Measurements from ENCODE around the gene PCDHA1.

PCDHA1 gene

DNA sequence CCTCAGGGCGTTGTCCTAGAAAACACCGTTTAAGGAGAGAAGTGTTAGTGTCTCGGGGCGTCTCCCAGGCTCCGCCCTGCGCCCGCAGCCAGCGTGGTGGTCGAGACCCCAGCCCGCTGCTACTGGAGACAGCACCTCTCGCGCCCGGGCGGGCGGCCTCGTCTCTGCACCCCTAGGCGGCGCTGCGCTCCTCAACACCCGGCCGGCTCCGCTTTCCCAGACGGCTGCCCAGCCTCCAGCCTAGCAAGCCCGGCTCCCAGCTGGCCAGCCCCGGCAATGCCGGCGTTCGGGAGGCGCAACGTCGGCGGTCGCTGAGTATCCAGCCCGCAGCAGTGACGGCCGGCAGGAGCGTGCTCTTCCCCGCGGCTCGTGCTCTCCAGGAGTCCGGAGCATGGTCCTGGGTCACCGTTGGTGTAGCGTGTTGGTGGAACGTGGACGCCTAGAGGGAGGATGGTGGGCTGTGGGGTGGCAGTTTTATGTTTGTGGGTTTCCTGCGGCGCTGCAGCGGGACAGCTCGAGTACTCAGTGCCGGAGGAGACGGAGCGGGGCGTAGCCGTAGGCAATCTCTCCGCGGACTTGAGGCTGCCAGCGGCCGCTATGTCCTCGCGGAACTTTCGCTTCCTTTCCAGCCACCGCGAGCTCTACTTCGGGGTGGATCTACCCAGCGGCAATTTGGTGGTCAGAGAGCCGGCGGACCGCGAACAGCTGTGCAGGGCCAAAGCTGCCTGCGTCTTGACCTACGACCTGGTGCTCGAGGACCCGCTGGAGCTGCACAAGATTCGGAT lies 140.7 kb downstream of the PCDHA1 start:
- DNase-seq, result peak; percentile 24

DNA sequence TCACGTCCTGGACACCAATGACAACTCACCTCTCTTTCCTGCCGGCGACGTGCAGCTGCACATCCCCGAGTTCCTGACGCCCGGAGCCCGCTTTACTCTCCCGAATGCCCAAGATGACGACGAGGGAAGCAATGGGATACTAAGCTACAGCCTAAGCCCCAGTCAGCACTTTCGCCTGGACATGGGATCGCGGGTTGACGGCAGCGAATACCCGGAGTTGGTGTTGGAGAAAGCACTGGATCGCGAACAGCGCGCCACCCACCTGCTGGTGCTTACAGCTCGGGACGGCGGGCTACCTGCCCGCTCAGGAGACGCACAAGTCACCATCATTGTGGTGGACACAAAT lies 141.3 kb downstream of the PCDHA1 start:
- DNase-seq, result no peak

DNA sequence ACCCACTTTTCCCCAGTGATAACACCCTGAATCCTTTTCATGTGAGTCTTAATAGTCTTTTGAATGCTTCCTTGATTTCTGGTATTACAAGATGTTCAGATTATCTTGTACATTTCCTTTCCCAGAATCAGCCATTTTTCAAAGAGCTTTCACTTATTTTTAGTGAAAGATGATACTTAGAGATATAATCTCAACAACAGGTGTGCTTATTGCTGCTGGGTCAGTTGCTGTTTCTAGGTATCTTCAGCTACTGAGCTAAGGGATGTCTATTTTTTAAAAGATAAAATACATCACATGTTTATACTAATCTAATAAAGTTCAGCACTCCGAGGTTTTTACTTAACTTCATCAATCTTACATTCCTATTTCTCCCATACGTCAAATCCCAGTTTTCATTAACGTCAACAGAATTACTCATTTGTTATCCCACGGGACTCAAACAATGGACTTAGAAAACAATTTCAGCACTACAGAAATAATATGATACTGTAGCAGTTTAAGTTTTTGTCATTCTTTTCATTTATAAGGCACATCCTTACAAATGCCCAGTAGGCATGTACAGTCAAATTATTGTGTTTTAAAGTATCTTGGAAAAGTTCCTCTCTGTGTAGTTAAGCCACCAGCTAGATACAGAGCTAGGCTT lies 149.1 kb downstream of the PCDHA1 start:
- no peak for DNase-seq

DNA sequence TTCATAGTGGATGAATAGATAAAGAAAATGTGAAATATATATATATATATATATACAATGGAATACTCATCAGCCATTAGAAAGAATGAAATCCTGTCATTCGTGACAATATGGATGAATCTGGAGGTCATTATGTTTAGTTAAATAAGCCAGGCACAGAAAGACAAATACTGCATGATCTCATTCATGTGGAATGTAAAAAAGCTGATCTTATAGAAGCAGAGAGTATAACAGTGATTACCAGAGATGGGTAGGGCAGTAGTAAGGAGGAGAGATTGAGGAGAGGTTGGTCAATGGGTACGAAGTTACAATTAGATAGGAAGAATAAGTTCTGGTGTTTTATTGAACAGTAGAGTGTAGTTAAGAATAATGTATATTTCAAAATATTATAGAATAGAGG lies 160.6 kb downstream of the PCDHA1 start:
- DNase-seq, result no peak

DNA sequence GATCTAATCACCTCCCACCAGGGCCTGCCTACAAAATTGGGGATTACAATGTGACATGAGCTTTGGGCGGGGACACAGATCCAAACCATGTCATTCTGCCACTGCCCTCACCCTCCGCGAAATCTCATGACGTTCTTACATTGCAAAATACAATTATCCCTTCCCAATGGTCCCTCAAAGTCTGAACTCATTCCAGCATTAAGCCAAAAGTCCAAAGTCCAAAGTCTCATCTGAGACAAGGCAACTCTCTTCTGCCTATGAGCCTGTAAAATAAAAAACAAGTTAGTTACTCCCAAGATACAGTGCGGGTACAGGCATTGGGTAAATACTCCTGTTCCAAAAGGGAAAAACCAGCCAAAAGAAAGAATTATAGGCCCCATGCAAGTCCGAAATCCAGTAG lies 165.7 kb downstream of the PCDHA1 start:
- DNase-seq, result no peak

DNA sequence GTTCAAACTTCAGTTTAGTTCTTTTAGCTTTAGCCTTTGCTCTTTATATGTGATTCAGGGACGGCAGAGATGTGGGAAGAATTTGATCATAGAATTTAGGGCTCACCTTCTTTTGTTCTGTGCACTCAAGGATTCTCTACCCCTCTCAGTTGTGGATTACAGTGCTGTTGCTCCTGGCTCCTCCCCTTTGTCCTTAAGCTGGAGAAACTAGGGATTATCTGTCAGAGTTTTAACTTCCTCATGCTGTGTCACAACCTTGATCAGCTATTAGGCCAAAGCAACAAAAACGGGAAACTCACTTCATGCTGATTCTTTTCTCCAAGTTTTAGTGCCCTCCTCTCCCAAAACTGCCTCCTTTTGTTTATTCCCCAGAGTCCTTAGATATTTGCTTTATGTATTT lies 167.3 kb downstream of the PCDHA1 start:
- DNase-seq, result no peak

DNA sequence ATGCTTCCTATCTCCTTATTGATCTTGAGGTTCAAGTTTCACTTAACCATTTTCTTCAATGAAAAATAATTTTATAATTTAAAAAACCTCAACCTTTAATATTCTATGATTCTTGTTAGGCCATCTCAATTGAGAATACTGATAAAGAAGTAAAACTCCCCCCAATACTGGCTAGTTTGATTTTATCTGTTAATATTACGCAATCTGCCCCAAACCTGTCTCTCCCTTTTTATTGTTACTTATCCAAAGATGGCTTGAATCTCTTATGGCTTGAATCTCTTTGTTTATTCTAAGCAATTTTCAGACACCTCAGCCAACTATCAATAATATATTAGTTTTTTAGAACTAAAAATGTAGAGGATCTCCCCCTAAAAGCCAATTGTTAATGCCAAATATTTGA lies 176.2 kb downstream of the PCDHA1 start:
- DNase-seq, result no peak

DNA sequence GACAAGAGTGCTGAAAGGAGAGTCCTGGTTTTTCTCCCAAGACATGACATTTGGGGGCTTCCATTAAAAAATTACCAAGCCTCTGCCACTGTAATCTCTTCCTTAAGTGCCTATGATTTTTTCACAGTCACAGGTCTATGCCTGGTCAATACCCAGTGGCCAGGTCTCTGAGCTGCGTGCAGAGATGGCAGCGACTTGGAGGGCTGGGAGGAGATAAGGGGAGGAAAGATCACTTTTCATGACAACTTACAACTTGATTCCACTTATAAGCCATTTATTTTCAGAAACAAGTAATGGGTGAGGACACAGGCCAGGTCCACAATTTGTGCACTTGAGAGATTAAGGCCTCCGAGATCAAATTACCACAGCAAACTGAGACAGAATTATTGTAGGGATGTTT lies 178.4 kb downstream of the PCDHA1 start:
- DNase-seq, result no peak

DNA sequence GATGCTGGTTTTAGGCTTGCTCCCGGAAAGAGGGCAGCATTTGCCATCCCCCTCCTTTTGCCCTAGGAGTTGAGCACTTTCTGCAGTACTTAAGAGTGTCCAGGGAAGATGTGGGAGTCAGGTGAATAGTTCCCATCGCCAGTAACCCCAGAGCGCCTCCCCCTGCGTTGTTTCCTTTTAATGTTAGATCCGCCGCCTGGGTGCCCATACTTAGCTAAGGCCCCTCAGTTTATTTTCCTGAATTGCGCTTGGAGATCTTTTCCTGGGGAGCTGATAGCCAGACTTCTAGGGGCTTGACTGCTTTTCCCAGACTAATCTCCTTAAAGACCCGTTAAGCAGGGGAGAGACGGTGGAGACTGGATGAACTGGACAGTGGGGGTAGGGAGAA lies 180.0 kb downstream of the PCDHA1 start:
- DNase-seq, result no peak

DNA sequence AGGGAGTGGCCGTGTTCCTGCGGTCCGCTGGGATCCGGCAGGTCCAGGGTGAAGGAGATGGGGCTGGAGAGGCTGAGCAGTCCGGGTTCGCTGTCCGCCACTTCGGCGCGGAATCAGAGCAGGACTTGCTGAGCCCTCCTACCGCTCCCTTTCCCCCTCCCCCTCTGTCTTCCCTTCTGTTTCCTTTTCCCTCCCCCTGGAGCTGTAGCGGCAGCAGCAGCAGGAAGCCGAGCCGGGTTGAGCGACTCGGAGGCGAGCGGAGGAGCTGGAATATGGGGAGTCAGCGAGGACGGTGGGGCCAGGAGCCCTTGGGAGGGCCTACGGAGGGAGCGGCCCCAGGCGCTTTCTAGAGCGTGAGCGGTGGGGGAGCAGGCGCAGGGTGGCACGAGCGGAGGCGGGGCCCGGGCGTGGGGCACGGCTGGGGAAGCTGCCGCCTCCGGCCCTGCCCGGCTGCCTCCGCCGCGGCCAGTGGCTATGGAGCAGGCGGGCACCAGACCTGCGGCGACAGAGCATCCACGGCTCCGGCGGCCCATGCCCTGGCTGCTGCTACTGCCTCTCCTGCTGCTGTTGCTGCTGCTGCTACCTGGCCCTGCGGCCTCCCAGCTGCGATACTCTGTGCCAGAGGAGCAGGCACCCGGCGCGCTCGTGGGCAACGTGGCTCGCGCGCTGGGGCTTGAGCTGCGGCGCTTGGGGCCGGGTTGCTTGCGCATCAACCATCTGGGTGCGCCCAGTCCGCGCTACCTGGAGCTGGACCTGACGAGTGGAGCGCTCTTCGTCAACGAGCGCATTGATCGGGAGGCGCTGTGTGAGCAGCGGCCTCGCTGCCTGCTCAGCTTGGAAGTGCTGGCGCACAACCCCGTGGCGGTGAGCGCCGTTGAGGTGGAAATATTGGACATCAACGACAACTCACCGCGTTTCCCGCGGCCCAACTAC lies 180.6 kb downstream of the PCDHA1 start, which contains the start of gene PCDHAC2:
PCDHAC2 (plus strand) TSS at position 184 of the 933 bp plus-strand sequence; CDS start at position 475, 291 bp downstream.
- no peak for DNase-seq

DNA sequence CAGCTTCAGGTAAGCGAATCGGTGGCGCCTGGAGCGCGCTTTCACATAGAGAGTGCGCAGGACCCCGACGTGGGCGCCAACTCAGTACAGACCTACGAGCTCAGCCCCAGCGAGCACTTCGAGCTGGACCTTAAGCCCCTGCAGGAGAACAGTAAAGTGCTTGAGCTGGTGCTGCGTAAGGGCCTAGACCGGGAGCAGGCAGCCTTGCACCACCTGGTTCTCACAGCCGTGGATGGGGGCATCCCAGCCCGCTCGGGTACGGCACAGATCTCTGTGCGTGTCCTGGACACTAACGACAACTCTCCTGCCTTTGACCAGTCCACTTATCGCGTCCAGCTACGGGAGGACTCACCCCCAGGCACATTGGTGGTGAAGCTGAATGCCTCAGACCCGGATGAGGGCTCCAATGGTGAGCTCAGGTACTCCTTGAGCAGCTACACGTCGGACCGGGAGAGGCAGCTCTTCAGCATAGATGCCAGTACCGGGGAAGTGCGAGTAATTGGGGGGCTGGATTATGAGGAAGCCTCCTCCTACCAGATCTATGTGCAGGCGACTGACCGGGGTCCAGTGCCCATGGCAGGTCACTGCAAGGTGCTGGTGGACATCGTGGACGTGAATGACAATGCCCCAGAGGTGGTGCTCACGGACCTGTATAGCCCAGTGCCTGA lies 181.4 kb downstream of the PCDHA1 start:
- DNase-seq, result no peak

DNA sequence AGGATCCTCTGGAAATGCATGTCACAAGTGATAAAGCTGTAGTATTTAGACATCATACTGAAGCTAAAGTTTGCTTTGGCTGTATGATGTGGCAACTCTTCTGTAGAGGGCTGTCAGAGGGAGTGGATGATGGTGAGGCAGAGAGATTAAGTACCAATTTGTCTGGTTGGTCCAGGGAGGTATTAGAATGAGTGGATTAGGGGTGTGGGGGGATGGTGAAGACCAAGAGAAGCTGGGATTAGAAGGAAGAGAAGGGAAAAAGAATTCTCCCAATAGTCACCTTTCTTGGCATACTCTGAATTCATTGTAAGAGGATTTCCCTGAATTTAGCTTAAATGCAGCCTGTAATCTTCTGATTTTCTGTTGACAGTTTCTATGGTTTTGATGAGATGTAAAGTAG lies 183.9 kb downstream of the PCDHA1 start:
- DNase-seq, result no peak

DNA sequence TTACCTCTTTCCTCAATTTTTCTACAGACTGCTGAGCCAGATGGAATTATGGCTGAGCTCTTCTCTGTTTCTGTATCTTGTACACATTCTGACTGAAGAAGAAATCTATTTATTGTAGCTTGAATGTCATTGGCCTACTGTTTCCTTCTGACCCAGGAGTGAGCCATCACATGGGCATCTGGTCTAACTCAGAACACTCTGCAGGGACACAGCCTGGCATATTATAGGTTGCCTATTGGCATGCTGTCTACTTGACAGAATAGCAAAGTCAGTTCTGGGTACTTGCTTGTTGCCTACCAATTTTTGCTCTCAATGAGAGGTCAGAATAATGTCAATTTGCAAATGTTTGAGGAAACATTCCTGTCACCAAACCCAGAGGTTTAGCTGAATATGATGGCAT lies 187.6 kb downstream of the PCDHA1 start:
- DNase-seq, result no peak

DNA sequence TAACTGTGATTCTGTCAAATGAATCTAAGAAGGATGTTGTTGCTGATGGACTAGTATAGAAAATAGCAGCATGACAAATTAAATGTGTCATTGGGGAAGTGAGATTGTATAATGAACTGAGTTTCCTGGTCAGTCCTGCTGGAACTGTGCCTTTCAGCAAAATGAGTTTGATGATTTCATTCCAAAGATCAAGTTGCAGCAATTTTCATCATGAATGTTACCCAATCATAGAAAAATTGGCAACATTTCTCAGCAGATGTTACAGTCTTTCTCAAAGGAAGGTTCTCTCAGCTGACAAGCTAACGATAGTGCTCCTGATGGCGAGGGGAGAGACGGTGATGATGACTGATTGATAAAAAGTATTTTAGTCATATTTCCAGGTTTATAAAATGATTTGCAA lies 191.1 kb downstream of the PCDHA1 start:
- no peak for DNase-seq

DNA sequence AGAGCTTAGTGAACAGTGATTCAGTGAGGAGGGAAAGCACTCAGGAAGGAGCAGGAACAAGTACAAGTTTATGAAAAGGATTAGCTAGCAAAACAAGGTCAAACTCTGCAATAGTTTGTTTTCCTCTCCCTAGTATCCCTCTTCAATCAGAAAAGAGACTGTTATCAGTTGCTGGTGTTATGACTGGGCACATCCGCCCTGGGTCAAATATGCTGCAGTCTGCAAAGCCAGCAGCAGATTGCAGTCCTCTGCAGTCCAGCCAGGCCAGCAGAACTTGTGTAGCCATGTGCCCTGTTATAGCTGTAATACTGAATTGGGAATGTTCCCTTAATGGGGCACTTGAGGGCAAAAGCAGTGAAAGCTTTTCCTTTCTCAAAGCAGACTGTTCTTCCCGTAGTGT lies 192.3 kb downstream of the PCDHA1 start:
- no peak for DNase-seq

DNA sequence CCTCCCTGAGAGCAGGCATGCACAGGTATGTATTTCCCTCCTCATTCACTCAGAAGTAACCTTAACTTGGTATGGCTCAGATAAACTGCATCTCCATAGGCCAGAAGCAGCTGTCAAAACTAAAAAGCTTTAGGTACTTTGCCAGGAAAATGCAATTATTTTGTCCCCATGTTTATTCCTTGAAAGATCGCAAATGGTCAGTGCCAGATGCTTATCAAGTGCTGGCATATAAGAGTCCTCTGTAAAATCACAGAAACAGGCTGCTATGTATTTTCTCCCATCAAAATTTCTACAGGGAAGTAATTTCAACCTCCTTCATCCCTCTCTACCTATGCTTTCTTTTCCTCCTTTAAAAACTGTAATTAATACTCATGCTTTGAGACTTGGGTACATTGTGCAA lies 193.0 kb downstream of the PCDHA1 start:
- DNase-seq, result no peak

DNA sequence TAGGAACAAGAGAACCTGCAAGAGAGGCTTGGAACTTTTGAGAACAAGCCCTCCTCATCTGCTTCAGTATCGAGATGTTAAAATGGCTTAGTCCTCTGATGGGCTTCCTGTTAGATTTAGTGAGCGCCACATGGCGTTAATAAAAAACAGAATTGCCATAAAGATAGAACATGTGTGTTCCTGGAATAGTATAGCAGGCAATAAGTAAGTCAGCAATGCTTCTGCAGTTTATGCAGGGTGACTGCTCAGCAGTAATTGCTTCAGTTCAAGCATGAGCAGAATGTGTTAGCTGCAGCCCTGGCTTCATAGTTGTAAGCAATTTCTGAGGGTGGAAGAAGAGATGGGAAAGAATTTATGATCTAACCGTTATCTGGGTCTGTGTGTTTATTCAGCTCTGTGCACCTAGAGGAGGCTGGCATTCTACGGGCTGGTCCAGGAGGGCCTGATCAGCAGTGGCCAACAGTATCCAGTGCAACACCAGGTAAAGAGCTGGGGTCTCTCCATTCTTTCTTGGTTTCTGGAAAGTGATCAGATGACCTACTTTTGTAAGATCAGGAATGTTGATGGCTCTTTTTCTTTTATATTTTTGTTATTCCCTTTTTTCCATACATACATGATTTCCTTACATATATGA lies 196.3 kb downstream of the PCDHA1 start:
- no peak for DNase-seq

DNA sequence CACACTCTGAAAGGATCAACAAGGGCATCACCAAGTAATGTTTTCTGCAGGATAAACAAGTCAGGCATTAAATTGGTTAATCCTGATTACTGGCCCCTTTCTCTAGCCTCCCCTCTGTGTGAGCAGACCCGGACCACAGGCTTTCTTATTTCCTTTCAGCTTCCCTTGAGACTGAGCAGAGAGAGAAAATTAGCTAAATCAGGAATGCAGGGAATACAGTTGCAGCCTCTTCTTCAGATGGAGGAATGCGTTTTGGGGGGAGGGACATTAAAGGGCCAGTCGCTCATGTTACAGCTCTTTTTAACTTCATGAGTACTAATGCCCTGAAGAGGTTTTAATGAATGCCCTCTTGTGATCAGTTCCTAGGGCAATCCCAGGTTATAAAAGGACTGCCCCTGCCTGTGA lies 200.2 kb downstream of the PCDHA1 start:
- no peak for DNase-seq

DNA sequence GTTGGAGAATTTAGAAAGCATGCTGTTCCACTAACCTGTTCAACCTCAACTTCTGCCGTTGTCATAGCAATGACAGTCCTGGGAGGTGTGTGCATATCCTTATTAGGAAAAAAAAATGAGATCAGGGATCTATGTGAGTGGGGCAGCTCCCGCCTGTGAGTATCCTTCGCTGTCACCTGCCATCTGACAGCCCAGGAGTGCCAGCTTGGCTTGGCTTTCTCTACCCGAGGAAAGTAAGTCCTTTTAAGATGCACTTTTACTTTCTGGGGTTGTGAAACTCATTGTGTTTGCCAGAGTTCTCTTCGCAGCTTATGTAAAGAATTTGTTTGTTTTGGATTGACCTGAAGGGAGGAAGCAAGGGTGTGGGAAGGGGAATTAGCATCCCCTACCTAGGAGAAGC lies 202.2 kb downstream of the PCDHA1 start:
- DNase-seq, result no peak

DNA sequence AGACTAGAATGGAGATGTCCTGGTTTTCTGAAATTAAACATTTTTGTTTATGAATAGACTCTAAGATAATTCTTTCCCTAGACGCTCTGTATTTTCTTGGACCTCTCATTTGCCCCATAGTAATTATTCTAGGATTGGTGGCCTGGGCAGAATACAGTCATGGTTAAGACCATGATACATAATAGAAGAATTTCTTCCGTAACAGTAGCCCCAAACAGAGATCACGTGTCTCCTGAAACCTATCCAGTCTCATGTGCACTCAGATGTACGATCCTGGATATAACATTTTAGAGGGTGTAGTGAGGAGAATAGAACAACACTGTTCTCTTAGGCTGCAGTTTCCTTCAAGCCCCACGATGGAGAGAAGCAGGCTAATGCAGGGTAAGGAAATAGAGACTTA lies 202.7 kb downstream of the PCDHA1 start:
- no peak for DNase-seq

DNA sequence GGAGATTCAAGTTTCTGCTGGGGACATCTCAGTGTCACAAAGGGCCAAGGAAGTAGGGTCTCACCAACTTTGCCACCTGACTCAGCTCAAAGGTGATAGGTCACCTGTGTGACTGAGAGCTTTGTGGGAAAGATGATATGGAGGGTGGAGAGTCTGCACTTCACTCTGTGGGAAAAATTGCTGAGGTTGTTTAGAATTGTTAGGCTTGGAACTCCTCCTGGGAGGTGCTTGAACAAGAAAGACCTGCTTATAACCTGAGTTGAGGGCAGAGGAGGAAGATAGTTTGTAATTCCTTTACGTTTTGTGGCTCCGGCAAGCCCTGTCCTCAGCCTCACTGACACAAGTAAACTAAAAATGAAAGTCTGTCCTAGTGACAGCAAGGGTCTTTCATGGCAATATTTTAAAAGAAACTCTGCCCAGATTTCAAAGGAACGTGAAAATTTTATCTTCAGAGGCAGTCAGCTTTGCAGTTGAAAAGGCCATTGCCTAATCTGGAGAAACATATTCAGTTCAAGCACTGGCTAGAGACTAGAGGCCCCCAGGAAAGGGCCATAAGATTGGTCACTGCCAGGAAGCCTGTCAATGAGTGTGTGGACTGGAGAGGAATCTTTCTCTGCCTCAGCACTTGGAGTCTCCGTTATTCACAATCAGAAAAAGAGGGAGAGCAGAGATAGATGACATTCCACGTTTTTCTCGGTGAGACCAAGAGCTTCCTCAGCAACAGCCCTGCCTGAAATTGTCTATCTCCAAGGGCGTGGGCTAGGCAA lies 203.5 kb downstream of the PCDHA1 start:
- no peak for DNase-seq

DNA sequence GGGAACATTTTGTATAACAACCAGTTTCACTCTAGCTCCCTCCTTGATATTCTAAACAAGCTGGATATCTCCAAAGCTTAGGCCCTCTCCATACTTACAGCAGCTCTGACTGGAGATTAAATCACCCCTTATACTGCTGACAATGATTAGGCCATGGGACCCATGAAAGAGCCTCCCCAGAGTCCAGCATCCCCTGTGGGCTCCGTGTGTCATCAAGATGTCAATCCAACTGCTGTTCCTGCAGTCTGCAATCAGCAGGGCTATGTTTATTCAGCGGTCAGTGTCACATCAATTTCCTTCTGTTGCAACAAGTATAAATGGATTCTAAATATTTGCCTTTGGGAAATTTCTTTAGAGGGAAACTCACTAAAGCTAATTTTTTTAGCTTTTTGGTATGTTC lies 206.9 kb downstream of the PCDHA1 start:
- no peak for DNase-seq
